ENCODE results near the gene ANKRD1.
A peak's percentile ranks its signal among the peaks of the same experiment; 100 is the strongest.
"Not testable (repeated sequence)": the region's sequence is repeated elsewhere in the genome, so short reads cannot be mapped to it uniquely, and the experiment has no call there.

ANKRD1 gene

GRCh38 chr10:90911133-90912051 is 9.5 kb downstream of the ANKRD1 start:
- DNase-seq: peak; percentile 87

- no peak for DNase-seq
These were observed 14.3 kb downstream of the ANKRD1 start for GRCh38 chr10:90906596-90906995.

DNA sequence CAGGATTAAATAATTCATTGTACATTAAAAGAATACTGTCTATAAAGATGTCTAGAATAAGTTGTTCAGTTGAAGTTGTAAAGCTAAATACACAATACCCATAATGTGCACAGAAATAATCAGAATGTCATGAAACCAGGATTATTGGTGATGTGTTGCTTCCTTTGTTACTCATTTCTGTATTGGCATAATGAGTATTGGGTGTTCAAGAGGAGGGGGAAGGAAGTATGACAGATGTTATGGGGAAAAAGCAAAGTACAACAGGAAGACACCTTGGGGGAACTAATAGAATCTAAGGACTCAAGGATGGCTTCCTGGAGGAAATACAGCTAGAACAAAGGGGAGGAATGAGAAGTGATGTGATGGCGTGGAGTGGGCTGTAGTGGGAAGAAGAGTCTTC is 15.0 kb downstream of the ANKRD1 start:
- DNase-seq: no peak

DNA sequence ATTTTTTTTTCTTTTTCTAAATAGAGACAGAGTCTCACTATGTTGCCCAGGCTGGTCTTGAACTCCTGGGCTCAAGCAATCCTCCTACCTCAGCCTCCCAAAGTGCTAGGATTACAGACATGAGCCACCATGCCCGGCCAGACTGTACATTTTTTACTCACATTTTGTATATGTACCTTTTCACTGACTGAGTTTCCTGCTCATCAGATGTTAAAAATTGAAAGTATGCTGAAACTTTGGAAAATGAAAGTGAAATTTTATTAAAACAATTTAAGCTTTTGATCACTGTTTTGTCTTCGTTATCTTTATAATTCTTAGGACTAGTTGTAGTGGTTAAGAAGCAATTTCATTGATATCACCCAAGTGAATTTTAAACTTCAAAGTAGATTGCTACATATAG is 24.0 kb downstream of the ANKRD1 start:
- DNase-seq: not testable (repeated sequence)

DNA sequence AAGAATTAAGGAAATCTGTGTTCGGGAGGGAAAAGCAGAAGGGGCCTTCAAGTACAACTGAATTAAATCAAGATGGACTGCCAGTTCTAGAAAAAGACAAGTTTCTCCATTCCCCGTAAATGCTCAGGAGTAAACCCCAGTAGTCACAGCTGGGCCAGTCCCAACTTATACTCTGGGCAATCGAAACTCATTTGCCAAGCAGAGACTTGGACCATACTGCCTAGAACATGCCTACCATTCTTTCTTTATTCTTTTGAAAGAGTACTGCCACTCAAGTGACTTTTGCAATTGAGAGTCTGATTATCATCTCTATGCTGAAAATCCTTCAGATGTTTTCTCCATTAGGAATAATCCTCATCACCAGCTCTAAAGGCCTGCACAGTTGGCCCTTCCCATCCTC is 27.7 kb downstream of the ANKRD1 start:
- DNase-seq: no peak

- no peak for DNase-seq
These were observed 30.5 kb downstream of the ANKRD1 start for GRCh38 chr10:90890347-90890746.

GRCh38 chr10:90889636-90890035 is 31.3 kb downstream of the ANKRD1 start:
- DNase-seq: no peak

DNA sequence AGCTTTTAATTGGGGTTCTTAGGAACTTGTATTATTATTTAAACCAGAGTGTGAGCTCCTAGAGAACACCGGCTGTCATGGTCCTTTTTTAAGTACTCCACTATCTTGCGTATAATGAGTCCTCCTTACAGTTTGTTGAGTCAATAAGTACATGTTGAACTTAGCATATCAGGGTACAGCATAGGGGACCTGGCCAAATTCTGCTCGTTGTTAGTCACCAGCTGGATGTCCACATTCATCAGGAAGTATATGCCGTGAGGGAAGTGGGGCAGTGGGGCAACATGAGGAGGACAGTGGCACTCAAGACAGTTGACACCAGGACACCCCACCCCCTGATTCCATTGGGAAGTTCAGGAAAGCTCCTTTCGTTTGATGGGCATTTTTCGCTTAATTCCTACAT is 32.5 kb downstream of the ANKRD1 start:
- DNase-seq: no peak

- DNase-seq: no peak
These were observed 33.3 kb downstream of the ANKRD1 start for GRCh38 chr10:90887555-90887954.

DNA sequence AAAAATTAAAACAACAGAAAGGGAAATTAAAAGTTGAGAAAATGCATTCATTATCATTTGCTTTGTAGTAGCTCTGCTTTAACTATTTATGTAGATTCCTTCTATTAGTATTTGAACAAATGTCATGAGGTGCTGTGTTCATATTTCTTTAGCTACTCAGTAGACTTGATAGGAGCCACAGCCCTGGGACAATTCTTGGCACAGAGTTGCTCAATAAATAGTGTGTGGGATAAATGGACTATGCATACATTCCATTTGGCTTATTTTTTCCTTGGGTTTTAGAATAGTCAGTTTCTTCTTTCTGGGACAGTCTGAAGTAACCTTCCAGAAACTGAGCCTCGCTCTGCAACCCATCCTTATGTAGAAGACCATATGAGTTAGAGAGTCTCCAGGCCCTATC is 35.7 kb downstream of the ANKRD1 start:
- no peak for DNase-seq

DNA sequence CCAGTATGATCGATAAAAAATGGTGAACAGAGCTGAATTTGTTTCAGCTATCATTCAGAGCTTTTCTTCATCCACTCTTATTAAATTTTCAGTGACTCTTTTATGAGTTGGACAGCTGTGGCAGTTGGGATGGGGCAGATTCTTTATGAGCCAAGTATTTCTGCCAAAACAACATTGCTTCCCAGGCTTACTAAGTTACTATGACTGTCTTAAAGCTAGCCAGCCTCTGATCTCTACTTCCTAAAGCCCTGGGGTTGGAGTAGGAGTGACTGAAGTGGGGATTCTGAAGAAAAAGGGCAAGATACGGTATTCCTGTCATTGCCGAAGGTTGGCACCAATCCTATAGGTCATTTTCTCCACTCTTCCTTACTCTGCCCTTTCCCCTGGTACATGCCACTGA is 36.5 kb downstream of the ANKRD1 start:
- DNase-seq: no peak

DNA sequence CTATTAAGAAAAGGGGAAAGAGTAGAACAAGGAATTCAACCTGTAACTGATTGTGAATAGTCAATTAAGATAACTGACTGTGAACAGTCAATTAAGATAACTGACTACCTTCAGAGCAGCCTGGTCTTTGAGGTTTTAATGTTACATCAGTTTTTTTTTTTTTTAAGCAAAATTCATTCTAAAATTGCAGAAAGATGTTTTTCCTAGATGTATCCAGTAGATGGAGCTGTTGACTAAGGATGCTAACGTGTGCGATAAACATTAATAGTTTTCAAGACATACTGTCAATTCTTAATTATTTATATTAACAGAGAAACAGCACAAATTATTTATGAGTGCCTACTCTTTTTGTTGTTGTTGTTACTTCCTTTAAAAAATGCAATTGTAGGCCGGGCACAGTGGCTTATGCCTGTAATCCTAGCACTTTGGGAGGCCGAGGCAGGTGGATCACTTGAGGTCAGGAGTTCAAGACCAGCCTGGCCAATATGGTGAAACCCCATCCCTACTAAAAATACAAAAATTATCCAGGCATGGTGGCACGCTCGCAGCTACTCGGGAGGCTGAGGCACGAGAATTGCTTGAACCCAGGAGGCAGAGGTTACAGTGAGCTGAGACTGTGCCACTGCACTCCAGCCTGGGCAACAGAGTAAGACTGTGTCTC is 40.7 kb downstream of the ANKRD1 start:
- peak; percentile 76 for DNase-seq

- no peak for DNase-seq
These were observed 41.8 kb downstream of the ANKRD1 start for GRCh38 chr10:90879062-90879461.

GRCh38 chr10:90872648-90873020 is 48.3 kb downstream of the ANKRD1 start:
- peak; percentile 34 for DNase-seq

DNA sequence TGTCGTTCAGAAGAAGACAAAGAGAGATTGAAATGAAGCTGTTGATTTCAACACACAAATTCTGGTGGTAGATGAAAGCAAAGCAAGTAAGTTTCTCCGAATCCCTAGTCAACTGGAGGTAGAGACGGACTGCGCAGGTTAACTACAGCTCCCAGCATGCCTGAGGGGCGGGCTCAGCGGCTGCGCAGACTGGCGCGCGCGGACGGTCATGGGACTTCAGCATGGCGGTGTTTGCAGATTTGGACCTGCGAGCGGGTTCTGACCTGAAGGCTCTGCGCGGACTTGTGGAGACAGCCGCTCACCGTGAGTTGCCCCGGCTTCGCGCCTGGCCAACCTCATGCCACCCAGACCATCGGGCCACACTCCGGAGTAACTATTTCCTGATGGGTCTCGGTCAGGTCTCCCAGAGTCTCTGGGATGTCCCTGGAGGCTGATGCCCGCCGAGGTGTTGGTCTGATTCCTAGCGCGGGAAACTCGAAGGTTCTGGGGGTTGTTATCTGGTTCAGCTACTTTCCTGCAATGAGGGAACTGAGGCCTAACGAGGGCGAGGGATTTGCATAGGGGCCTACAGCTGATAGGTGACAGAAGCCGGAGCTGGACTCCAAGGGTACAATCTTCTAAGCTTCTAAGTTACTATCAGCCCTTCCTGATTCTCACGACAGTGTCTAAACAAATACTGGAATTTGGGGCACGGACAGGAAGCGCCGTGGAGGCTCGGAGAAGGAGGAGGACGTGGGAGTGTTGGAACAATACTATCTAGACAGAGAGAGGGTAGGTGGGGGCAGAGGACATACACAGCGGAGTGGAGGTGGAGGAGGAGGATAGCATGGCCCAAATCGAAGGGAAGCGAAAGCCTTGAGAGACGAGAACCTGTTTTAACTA is 48.9 kb downstream of the ANKRD1 start, which contains the start of gene RPP30:
Gene RPP30, plus strand, starts transcription at position 209 of the 882 bp plus-strand sequence. Its CDS starts 13 bp downstream, at position 222.
- DNase-seq: peak; percentile 89

DNA sequence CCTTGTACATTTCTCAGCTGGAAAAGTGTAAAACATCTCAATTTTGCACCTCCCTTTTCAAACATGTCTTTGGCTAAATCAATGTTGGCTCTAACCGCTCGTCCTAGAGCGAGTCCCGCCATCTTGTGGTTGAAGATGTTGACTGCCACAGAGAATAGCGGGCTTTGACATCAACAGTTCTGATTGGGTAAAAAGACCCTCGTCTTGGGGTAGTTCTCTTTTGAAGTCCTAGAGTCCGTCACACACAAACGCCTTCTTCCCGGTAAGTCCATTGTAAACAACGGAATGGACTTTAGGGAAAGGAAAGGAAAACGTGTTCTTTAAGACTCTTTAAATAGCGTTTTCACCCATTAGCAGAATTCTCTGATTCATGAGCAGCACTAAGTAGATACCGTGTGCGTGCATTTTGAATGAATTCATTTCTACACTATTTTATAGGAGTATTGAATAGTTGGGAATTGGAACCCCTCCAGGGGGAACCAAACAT is 49.6 kb downstream of the ANKRD1 start:
- peak; percentile 83 for DNase-seq

DNA sequence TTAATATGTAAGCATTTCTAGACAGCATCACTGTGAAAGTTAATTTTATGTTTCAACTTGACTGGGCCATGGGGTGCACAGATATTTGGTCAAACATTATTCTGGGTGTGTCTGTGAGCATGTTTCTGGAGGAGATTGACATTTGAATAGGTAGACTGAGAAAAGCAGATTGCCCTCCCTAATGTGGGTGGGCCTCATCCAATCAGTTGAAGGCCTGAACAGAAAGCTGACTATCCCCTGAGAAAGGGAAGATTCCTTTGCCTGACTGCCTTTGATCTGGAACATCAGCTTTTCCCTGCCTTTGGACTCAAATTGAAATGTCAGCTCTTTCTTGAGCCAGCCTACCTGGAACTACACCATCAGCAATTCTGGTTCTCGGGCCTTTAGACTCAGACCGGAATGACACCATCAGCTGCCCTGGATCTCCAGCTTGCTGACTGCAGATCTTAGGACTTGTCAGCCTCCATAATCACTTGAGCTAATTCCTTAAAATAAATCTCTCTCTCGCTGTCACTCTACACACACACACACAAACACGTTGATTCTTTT is 54.8 kb downstream of the ANKRD1 start:
- DNase-seq: no peak

GRCh38 chr10:90865401-90865800 is 55.5 kb downstream of the ANKRD1 start:
- peak; percentile 69 for DNase-seq

DNA sequence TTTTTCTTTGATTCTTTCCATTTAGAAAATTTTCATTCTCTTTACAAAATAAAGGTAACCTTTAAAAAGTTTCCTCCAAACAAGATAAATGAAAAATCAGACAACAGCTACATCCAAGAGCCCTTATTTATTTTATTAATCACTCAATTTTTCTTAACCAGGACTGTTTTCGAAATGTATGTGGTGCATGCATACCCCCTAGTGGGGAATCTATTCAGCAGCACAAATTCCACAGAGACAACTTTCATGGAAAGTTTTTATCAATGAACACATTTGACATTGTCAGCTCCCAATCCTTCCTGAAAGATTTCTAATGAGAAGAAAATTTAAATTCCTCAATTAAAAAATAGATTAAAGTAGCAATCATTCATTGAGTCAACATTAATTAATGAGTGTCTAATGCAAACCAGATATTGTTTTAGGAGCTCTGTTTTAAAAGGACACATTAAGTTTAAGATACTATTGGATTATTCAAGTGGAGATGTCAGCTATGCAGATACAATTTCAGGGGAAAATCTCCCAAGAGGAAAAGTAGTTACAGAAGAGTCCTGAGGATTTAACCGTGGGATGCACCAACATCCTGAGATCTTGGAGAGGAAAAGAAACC is 57.9 kb downstream of the ANKRD1 start:
- peak; percentile 56 for DNase-seq
